K562 (cell line): ENCODE data around the gene DNAH17. TPM values are rescaled to one million over a fixed set of nuclear protein-coding genes. Genes with fewer than 3 reads are reported as not detected.

ENCODE experiments used
- ATAC-seq: fragments of 200-7000 bp; cut with Tn5 transposase; 3 replicates; pipeline ENCODE4 v1.9.1; 2020; ENCODE audit warnings: moderate library complexity
- BruUV-seq: library from RNA; stranded (reverse); fragments of 400-500 nt; replicated peaks from 2 replicates; lab custom pipeline; 2021; lab: Mats Ljungman, UMichigan
- CTCF ChIA-PET: fragments of 300-600 bp; formaldehyde crosslinking; extraction: SDS; loops from one replicate; lab custom pipeline; 2021; ENCODE audit warnings: low intra/inter-chr PET ratio; lab: Yijun Ruan, JAX
- POLR2A ChIA-PET: fragments of 300-600, 350-650 bp; sonication (Branson Sonifier 250); formaldehyde crosslinking; extraction: SDS; loops from one replicate; lab custom pipeline; 2021; ENCODE audit warnings: antibody characterized with exemption, inconsistent platforms; lab: Yijun Ruan, JAX
- DNase-seq, 4 experiments: peaks; one replicate each; pipeline versions ENCODE4 v3.0.0 to v3.0.0-alpha.2; 2011 to 2018; ENCODE audit warnings: low spot score in 3 of 4, mixed read lengths in 3 of 4; ENCODE audit errors: extremely low read depth in 1 of 4
- FAIRE-seq: peaks from 2 replicates; lab custom pipeline; 2011; peaks lifted over from hg19 to GRCh38; lab: Jason Lieb, UNC
- H2AFZ ChIP-seq: 2 replicates; pipeline ENCODE4 v1.6.0; 2011; ENCODE audit warnings: low read depth, low read length, control low read depth, inconsistent platforms
- H3K27ac ChIP-seq: fragments of 200-600 bp; 3 replicates; pipeline ENCODE4 v1.8.0; 2011; ENCODE audit warnings: low read depth, mild to moderate bottlenecking, control low read depth, inconsistent platforms, low read length, moderate library complexity, mixed read lengths; ENCODE audit errors: extremely low read depth
- H3K27me3 ChIP-seq, 2 experiments: fragments of 300-600 bp in 1 of 2; 2 replicates in 1 of 2; 3 replicates in 1 of 2; pipeline versions ENCODE4 v1.6.0 to v1.8.0; 2011; ENCODE audit warnings: inconsistent platforms in 2 of 2, low read length in 2 of 2, mild to moderate bottlenecking in 1 of 2, mixed read lengths in 1 of 2, moderate library complexity in 1 of 2; ENCODE audit not compliant: control insufficient read depth in 2 of 2, insufficient read depth in 2 of 2
- H3K36me3 ChIP-seq: fragments of 300-600 bp; 3 replicates; pipeline ENCODE4 v1.8.0; 2011; ENCODE audit warnings: mild to moderate bottlenecking, low read length, inconsistent platforms; ENCODE audit not compliant: control insufficient read depth, insufficient read depth
- H3K4me1 ChIP-seq, 2 experiments: fragments of 200-600 bp in 1 of 2; replicated peaks in 1 of 2; 2 replicates in 1 of 2; 3 replicates in 1 of 2; pipeline versions ENCODE4 v1.5.1 to v1.8.0; 2011; ENCODE audit warnings: inconsistent platforms in 2 of 2, low read length in 2 of 2, mild to moderate bottlenecking in 1 of 2, mixed read lengths in 1 of 2, moderate library complexity in 1 of 2; ENCODE audit not compliant: control insufficient read depth in 2 of 2, insufficient read depth in 2 of 2
- H3K4me2 ChIP-seq: 2 replicates; pipeline ENCODE4 v1.6.1; 2011; ENCODE audit warnings: low read length, control low read depth, inconsistent platforms, mixed read lengths; ENCODE audit not compliant: insufficient read depth
- H3K4me3 ChIP-seq: fragments of 200-600 bp; sonication (generic), shearing (Covaris generic); 2 replicates; pipeline ENCODE4 v1.5.1; 2016; ENCODE audit warnings: control low read depth, inconsistent platforms
- H3K79me2 ChIP-seq: fragments of 200-600 bp; 3 replicates; pipeline ENCODE4 v1.8.0; 2011; ENCODE audit warnings: low read length, inconsistent platforms; ENCODE audit not compliant: control insufficient read depth, insufficient read depth
- H3K9ac ChIP-seq, 2 experiments: 2 replicates each; pipeline versions ENCODE4 v1.6.0 to v1.6.1; 2011; ENCODE audit warnings: low read depth in 2 of 2, low read length in 2 of 2, control low read depth in 1 of 2, inconsistent platforms in 1 of 2, mild to moderate bottlenecking in 1 of 2, mixed read lengths in 1 of 2; ENCODE audit not compliant: insufficient read depth in 1 of 2
- H3K9me1 ChIP-seq: one replicate; pipeline ENCODE4 v1.6.0; 2011; ENCODE audit warnings: inconsistent platforms, mild to moderate bottlenecking, low read length, moderate library complexity; ENCODE audit not compliant: control insufficient read depth, insufficient read depth
- H3K9me3 ChIP-seq: replicated peaks from 2 replicates; pipeline ENCODE4 v1.5.1; 2011; ENCODE audit warnings: low read depth, low read length, inconsistent platforms; ENCODE audit not compliant: control insufficient read depth, insufficient read depth
- H4K20me1 ChIP-seq: replicated peaks from 2 replicates; pipeline ENCODE4 v1.6.1; 2011; ENCODE audit warnings: low read length, inconsistent platforms, mixed read lengths; ENCODE audit not compliant: control insufficient read depth, insufficient read depth
- DIDO1 ChIP-seq: fragments of 450-650 bp; IDR thresholded peaks from 2 replicates; pipeline ENCODE4 v1.6.1; 2016; ENCODE audit warnings: low read depth, missing biosample characterization, missing genetic modification characterization
- GMEB1 ChIP-seq: fragments of 250-450 bp; sonication (Bioruptor Pico); IDR thresholded peaks from 2 replicates; pipeline ENCODE4 v1.4.0; 2020; ENCODE audit warnings: mild to moderate bottlenecking
- HDAC6 ChIP-seq: IDR thresholded peaks from 2 replicates; pipeline ENCODE4 v1.6.1; 2012; ENCODE audit warnings: low read depth, mild to moderate bottlenecking, control low read depth, inconsistent platforms, low read length, moderate library complexity
- HINFP ChIP-seq: fragments of 450-650 bp; conservative IDR thresholded peaks from 2 replicates; pipeline ENCODE4 v1.6.1; 2016; ENCODE audit warnings: missing genetic modification characterization, low read depth, mild to moderate bottlenecking, control low read depth, missing compliant biosample characterization
- KLF1 ChIP-seq: fragments of 450-650 bp; IDR thresholded peaks from 2 replicates; pipeline ENCODE4 v1.6.1; 2016; ENCODE audit warnings: missing genetic modification characterization, missing compliant biosample characterization
- MTA3 ChIP-seq: fragments of 450-650 bp; formaldehyde crosslinking; IDR thresholded peaks from 2 replicates; pipeline ENCODE4 v1.6.1; 2017; ENCODE audit warnings: mild to moderate bottlenecking, borderline replicate concordance
- NUFIP1 ChIP-seq: fragments of 450-650 bp; IDR thresholded peaks from 2 replicates; pipeline ENCODE4 v1.6.1; 2018; ENCODE audit not compliant: partially characterized antibody
- RHOXF2B ChIP-seq: fragments of 250-450 bp; sonication (Bioruptor Pico); conservative IDR thresholded peaks from 2 replicates; pipeline ENCODE4 v1.5.1; 2021
- SAFB2 ChIP-seq: fragments of 200-400 bp; formaldehyde crosslinking; IDR thresholded peaks from 2 replicates; pipeline ENCODE4 v1.6.1; 2018; ENCODE audit warnings: borderline replicate concordance, low read length, low read depth, moderate library complexity; ENCODE audit not compliant: severe bottlenecking
- ZBED1 ChIP-seq: IDR thresholded peaks from 2 replicates; pipeline ENCODE4 v1.6.1; 2014
- ZNF175 ChIP-seq: fragments of 200-800 bp; sonication (Bioruptor generic); IDR thresholded peaks from 2 replicates; pipeline ENCODE4 v1.6.1; 2016; ENCODE audit warnings: low read depth, mild to moderate bottlenecking, missing genetic modification characterization, missing compliant biosample characterization
- WGBS: fragments of 100-300 bp; shearing (Covaris generic); methylation state at CpG from one replicate; pipeline ENCODE4 v1.1.6; 2016; ENCODE audit warnings: low coverage, mixed read lengths; ENCODE audit not compliant: insufficient coverage; ENCODE audit errors: missing lambda C conversion rate; 5-methylcytosine and 5-hydroxymethylcytosine counted together
- in situ Hi-C: fragments of 300-500 bp; cut with MboI; formaldehyde crosslinking; loops from 4 replicates; pipeline ENCODE4 v1.15.0; 2018; ENCODE audit warnings: inconsistent platforms, mixed read lengths
- intact Hi-C: fragments of 100-400 bp; cut with micrococcal nuclease; formaldehyde crosslinking; loops from 2 replicates; pipeline ENCODE4 v1.14.2; 2022
- polyA plus RNA-seq, 8 experiments: library from polyadenylated mRNA; depleted of rRNA in 4 of 8; stranded (reverse) in 5 of 8; unstranded in 3 of 8; fragments of >200 nt; fragmentation: Nextera tagmentation in 2 of 8; fragmentation: Illumina TruSeq in 1 of 8; extraction: Ambion mirVana in 2 of 8; extraction: Trizol in 1 of 8; gene quantifications; 2 replicates each; pipeline versions ENCODE4 v1.2.1 to v1.2.3, GENCODE V29; 2011 to 2014; ENCODE audit warnings: inconsistent platforms in 1 of 8, missing spikeins in 1 of 8
- total RNA-seq, 7 experiments: library from RNA; depleted of rRNA in 6 of 7; stranded (reverse); fragments of >200 nt in 6 of 7; fragmentation: Illumina TruSeq in 2 of 7; extraction: Trizol in 2 of 7; gene quantifications; 2 replicates each; pipeline versions ENCODE4 v1.2.1 to v1.2.3, GENCODE V29; 2011 to 2021; ENCODE audit warnings: low replicate concordance in 1 of 7

Gene DNAH17
- total and polyA plus RNA-seq, 9 of the 15 experiments (the other 6 are each of a cell fraction or from before 2014, with no cell fraction given), result under 0.01 to 0.06 (median 0.03) TPM; not detected in 5

GRCh38 chr17:78610951-78611511, 33.8 kb upstream of the DNAH17 start:
- no peak for TF ChIP-seq ZNF175 (CRISPR knock-in tag)
- no peak for TF ChIP-seq RHOXF2B (CRISPR knock-in tag)
- no peak for TF ChIP-seq HDAC6
- no peak for TF ChIP-seq ZBED1
- TF ChIP-seq MTA3, result no peak
- no peak for TF ChIP-seq KLF1
- no peak for TF ChIP-seq SAFB2
- TF ChIP-seq HINFP (tag), result no peak
- no peak for TF ChIP-seq NUFIP1
- no peak for TF ChIP-seq DIDO1 (tag)
- no peak for TF ChIP-seq GMEB1 (CRISPR knock-in tag)
- WGBS, result 2% methylated on average over 10 of the region's 10 CpGs
- H2AFZ ChIP-seq, result no peak overlapping the region
- H3K79me2 ChIP-seq, result no peaks in the 10 kb centered on the region
- no peaks in the 10 kb centered on the region for H3K4me1 ChIP-seq
- ChIA-PET CTCF (no interaction called here), POLR2A (interaction anchor here (0.8 to 2.1 kb wide), 5 partner anchors 8 to 118 kb away, joined by 3 to 7 read pairs (median 4); no protein-coding TSS in a partner anchor)
- FAIRE-seq (no peak), ATAC-seq (no peak), DNase-seq (no peak)
- H3K9me1 ChIP-seq, result no peaks in the 10 kb centered on the region
- no peak overlapping the region for H3K4me3 ChIP-seq
- no peak overlapping the region for H3K27ac ChIP-seq
- no peaks in the 10 kb centered on the region for H3K36me3 ChIP-seq
- intact Hi-C loops (no loop called here), in situ Hi-C loops (no loop called here)
- H3K27me3 ChIP-seq, result peaks cover 34 to 76% of the 10 kb centered on the region in 2 experiments
- no peaks in the 10 kb centered on the region for H3K9me3 ChIP-seq
- no peak overlapping the region for H3K9ac ChIP-seq
- H4K20me1 ChIP-seq, result no peaks in the 10 kb centered on the region
- no TSS peak for BruUV-seq
- H3K4me2 ChIP-seq, result no peak overlapping the region
